ENCODE results near the gene CORO7. TPM values are rescaled to one million over a fixed set of nuclear protein-coding genes. Genes with fewer than 3 reads are reported as not detected.

Gene CORO7
- polyA plus RNA-seq, 1 experiment, result 13.8 TPM

- H3K27me3 ChIP-seq (ENCODE audit: control insufficient read depth, insufficient read depth, low read length), result no peaks in the 10 kb centered on the region
- H3K36me3 ChIP-seq (ENCODE audit: control insufficient read depth, insufficient read depth, low read length), result no peaks in the 10 kb centered on the region
- POLR2A ChIA-PET, result interaction anchor here (0.6 kb wide), 1 partner anchor 44 kb away, joined by 3 read pairs; no protein-coding TSS in a partner anchor
- TF ChIP-seq CTCF (IDR thresholded peaks at IDR 0.05; ENCODE audit: insufficient read depth, low read depth, low read length), result no peak
- DNase-seq (ENCODE audit: low read depth), result no peak
- CTCF ChIA-PET, result interaction anchor here (0.6 to 2.9 kb wide), 3 partner anchors 16 to 482 kb away, joined by 4 to 10 read pairs (median 4); no protein-coding TSS in a partner anchor
- H3K4me3 ChIP-seq (ENCODE audit: low read depth, low read length), result no peak overlapping the region
Observed at GRCh38 chr16:4419402-4419959, 3.1 kb upstream of the CORO7 start.

- POLR2A ChIA-PET, result no interaction called here
- peak overlapping the region; percentile 87 for H3K4me3 ChIP-seq (ENCODE audit: low read depth, low read length)
- CTCF ChIA-PET, result interaction anchor here (0.8 to 2.5 kb wide), 5 partner anchors 13 to 134 kb away, joined by 3 to 14 read pairs (median 3); no protein-coding TSS in a partner anchor
- peaks cover 5% of the 10 kb centered on the region for H3K36me3 ChIP-seq (ENCODE audit: control insufficient read depth, insufficient read depth, low read length)
- no peak for DNase-seq (ENCODE audit: low read depth)
- peak; percentile 26; the same call in 1 of the 2 replicates for TF ChIP-seq CTCF (IDR thresholded peaks at IDR 0.05; ENCODE audit: insufficient read depth, low read depth, low read length)
- no peaks in the 10 kb centered on the region for H3K27me3 ChIP-seq (ENCODE audit: control insufficient read depth, insufficient read depth, low read length)
Observed at GRCh38 chr16:4415538-4416199, 727 bp downstream of the CORO7 start.

GRCh38 chr16:4414187-4414917 is 2.0 kb downstream of the CORO7 start:
- no peak for DNase-seq (ENCODE audit: low read depth)
- POLR2A ChIA-PET, result no interaction called here
- H3K4me3 ChIP-seq (ENCODE audit: low read depth, low read length), result no peak overlapping the region
- H3K27me3 ChIP-seq (ENCODE audit: control insufficient read depth, insufficient read depth, low read length), result no peaks in the 10 kb centered on the region
- CTCF ChIA-PET, result interaction anchor here (0.9 to 3.8 kb wide), 5 partner anchors 9 to 56 kb away, joined by 3 to 40 read pairs (median 3); no protein-coding TSS in a partner anchor
- TF ChIP-seq CTCF (IDR thresholded peaks at IDR 0.05; ENCODE audit: insufficient read depth, low read depth, low read length), result no peak
- peaks cover 5% of the 10 kb centered on the region for H3K36me3 ChIP-seq (ENCODE audit: control insufficient read depth, insufficient read depth, low read length)

GRCh38 chr16:4412854-4413253 is 3.5 kb downstream of the CORO7 start:
- peaks cover 5% of the 10 kb centered on the region for H3K36me3 ChIP-seq (ENCODE audit: control insufficient read depth, insufficient read depth, low read length)
- H3K27me3 ChIP-seq (ENCODE audit: control insufficient read depth, insufficient read depth, low read length), result no peaks in the 10 kb centered on the region
- no peak for DNase-seq (ENCODE audit: low read depth)
- no peak overlapping the region for H3K4me3 ChIP-seq (ENCODE audit: low read depth, low read length)
- no peak for TF ChIP-seq CTCF (IDR thresholded peaks at IDR 0.05; ENCODE audit: insufficient read depth, low read depth, low read length)
- ChIA-PET POLR2A (no interaction called here), CTCF (interaction anchor here (3.8 kb wide), 1 partner anchor 10 kb away, joined by 40 read pairs; no protein-coding TSS in a partner anchor)

GRCh38 chr16:4412159-4412558 is 4.2 kb downstream of the CORO7 start:
- CTCF ChIA-PET, result interaction anchor here (3.8 kb wide), 1 partner anchor 9 kb away, joined by 40 read pairs; no protein-coding TSS in a partner anchor
- DNase-seq (ENCODE audit: low read depth), result no peak
- peaks cover 7% of the 10 kb centered on the region for H3K36me3 ChIP-seq (ENCODE audit: control insufficient read depth, insufficient read depth, low read length)
- no peak overlapping the region for H3K4me3 ChIP-seq (ENCODE audit: low read depth, low read length)
- no peaks in the 10 kb centered on the region for H3K27me3 ChIP-seq (ENCODE audit: control insufficient read depth, insufficient read depth, low read length)
- POLR2A ChIA-PET, result no interaction called here
- TF ChIP-seq CTCF (IDR thresholded peaks at IDR 0.05; ENCODE audit: insufficient read depth, low read depth, low read length), result no peak
